ENCODE measurements around the gene SPTA1.

Gene SPTA1

DNA sequence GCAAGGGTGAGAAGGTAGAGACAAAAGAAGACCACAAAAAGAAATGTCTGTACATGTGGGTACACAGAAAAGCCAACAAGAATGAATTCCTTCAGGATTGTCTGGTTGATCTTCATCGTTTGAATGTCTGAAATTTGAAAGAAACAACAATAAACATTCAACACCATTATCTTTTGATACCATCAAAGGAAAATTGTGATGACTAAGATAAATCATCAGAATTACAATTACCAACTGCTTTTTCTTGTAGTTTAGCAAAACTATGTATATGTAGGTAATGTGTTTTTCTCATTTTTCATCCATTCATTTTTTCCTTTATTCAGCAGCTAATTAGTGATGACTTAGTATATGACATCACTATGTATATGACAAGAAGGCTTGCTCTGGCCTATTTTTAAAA, 106.8 kb downstream of the SPTA1 start, which contains the start of gene OR10X1:
TSS of gene OR10X1 (minus strand) at position 167 of the 400 bp plus-strand sequence. CDS start at position 167, 0 bp downstream.
- ATAC-seq (ENCODE audit: low read depth) (no peak), DNase-seq (ENCODE audit: low spot score in 2 of 2) (no peak)
- no peaks in the 10 kb centered on the region for H3K36me3 Mint-ChIP-seq
- peaks cover 12% of the 10 kb centered on the region for H3K27me3 Mint-ChIP-seq
- H3K9me3 Mint-ChIP-seq = no peaks in the 10 kb centered on the region
- no peaks in the 10 kb centered on the region for H3K4me1 Mint-ChIP-seq
- no peak within 1 kb of the TSS for H3K4me3 Mint-ChIP-seq
- no peak within 1 kb of the TSS for H3K27ac Mint-ChIP-seq

DNA sequence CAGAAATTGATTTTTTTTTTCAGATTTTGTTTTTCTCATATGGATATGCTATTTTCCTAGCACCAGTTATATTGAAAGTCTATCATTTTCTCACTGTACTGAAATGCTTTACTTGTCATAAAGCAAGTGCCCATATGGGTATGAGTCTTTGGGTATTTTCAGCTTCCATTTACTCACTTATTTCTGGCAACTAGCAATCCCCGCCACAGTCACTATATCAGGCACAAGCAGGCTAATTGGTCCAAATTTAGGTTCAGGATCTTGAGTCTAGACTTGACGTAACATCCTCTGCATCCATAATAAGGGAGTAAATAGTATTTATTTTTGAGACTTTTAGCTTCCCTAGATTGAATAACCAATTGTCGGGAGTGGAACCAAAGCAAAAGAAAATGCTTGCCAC, 109.0 kb downstream of the SPTA1 start:
- H3K27me3 Mint-ChIP-seq = peaks cover 5% of the 10 kb centered on the region
- ATAC-seq (ENCODE audit: low read depth) (no peak), DNase-seq (ENCODE audit: low spot score in 2 of 2) (no peak)
- no peak overlapping the region for H3K27ac Mint-ChIP-seq
- no peaks in the 10 kb centered on the region for H3K9me3 Mint-ChIP-seq
- H3K36me3 Mint-ChIP-seq = no peaks in the 10 kb centered on the region
- H3K4me1 Mint-ChIP-seq = no peaks in the 10 kb centered on the region
- H3K4me3 Mint-ChIP-seq = no peak overlapping the region

DNA sequence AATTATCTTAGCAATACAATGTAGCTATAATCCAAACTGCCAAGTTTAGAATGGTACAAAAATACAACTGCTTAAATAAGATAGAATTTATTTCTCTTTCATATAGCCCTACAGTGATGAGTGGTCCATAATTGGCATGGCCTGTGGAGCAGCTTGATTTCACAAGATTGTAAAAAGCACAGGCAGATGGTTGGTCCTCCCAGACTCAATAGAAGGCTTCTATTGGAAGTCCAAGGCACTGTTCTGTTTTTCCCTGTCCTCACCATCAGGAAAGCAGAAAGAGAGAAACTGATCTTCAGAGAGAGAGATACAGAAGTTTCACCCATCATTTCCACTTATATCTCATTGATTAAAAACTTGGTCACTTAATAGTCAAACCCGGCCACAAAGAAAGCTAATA, 114.3 kb downstream of the SPTA1 start:
- no peak overlapping the region for H3K4me3 Mint-ChIP-seq
- H3K36me3 Mint-ChIP-seq = no peaks in the 10 kb centered on the region
- no peak for ATAC-seq (ENCODE audit: low read depth)
- H3K4me1 Mint-ChIP-seq = peaks cover 3% of the 10 kb centered on the region
- no peak for DNase-seq (ENCODE audit: low spot score in 2 of 2)
- H3K27me3 Mint-ChIP-seq = peaks cover 2% of the 10 kb centered on the region
- no peaks in the 10 kb centered on the region for H3K9me3 Mint-ChIP-seq
- no peak overlapping the region for H3K27ac Mint-ChIP-seq

DNA sequence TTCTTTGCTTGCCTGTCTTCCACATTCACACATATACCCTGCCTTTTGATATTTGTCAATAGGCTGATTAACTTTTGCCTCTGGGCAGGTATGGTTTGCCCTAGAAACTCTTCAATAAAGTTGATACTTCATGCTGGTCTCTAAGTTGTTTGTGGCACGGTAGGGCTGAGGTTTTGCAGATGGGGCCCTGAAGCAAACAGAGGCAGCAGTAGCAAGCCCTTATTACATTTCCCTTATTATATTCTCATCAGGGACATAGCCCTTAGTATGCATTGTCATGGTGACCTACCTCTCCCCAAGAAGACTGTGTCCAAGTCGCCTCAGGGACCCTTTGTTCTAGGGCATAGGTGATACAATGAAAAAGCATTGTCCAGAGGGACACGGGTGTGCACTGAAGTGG, 116.0 kb downstream of the SPTA1 start, which contains the start of gene OR6P1:
TSS of gene OR6P1 (minus strand) at position 101 of the 400 bp plus-strand sequence. CDS start 6,976 bp downstream, outside the sequence.
- H3K4me3 Mint-ChIP-seq = no peak within 1 kb of the TSS
- ATAC-seq (ENCODE audit: low read depth) (no peak), DNase-seq (ENCODE audit: low spot score in 2 of 2) (no peak)
- peaks cover 4% of the 10 kb centered on the region for H3K27me3 Mint-ChIP-seq
- H3K27ac Mint-ChIP-seq = no peak within 1 kb of the TSS
- H3K9me3 Mint-ChIP-seq = no peaks in the 10 kb centered on the region
- H3K36me3 Mint-ChIP-seq = no peaks in the 10 kb centered on the region
- peaks cover 3% of the 10 kb centered on the region for H3K4me1 Mint-ChIP-seq

DNA sequence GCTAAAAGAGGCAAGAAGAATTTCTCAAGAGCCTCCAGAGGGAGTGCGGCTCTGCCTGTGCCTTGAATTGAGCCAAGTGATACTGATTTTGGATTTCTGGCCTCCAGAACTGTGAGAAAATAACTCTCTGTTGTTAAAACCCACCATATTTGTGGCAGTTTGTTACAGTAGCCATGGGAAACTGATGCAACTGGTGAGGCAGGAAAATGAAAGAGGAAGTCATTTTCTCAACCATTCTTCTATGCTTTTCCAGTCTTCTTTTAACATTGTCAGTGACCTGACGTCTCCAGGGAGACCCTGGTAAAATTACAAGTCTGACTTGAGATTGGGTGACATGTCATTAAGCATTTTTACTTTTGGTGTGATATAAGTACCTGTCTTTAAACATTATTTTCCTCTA, 121.9 kb downstream of the SPTA1 start:
- ATAC-seq (ENCODE audit: low read depth) = peak; percentile 77
- peaks cover 5% of the 10 kb centered on the region for H3K9me3 Mint-ChIP-seq
- peak overlapping the region; percentile 82 for H3K27ac Mint-ChIP-seq
- H3K4me1 Mint-ChIP-seq = peaks cover 11% of the 10 kb centered on the region
- peaks cover 5% of the 10 kb centered on the region for H3K27me3 Mint-ChIP-seq
- H3K4me3 Mint-ChIP-seq = peak overlapping the region; percentile 32
- H3K36me3 Mint-ChIP-seq = no peaks in the 10 kb centered on the region
- peak in 1 of 2 donors; percentile 4 for DNase-seq (ENCODE audit: low spot score in 2 of 2)

DNA sequence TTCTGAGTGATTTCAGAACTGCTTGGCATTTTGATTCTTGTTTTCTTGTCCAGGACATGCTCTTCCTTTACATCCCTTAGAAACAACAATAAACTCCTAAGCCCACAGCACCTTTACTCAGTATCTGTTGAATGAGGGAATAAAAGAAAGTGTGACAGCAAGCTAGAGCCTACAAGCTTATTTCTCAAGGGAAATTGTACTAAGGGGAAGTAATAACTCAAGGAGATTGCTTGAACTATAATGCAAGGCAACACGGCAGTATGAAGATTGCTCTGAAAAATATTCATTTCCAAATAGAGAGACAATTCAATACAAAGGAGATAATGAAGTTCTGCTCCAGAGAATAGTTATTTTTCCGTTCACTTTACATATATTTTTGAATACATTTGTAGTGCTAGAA, 122.7 kb downstream of the SPTA1 start:
- Mint-ChIP-seq H3K27me3 (peaks cover 5% of the 10 kb centered on the region), H3K36me3 (no peaks in the 10 kb centered on the region), H3K27ac (peak overlapping the region; percentile 82), H3K4me3 (peak overlapping the region; percentile 16), H3K4me1 (peaks cover 11% of the 10 kb centered on the region), H3K9me3 (peaks cover 5% of the 10 kb centered on the region)
- ATAC-seq (ENCODE audit: low read depth) = peak; percentile 68
- DNase-seq (ENCODE audit: low spot score in 2 of 2) = no peak
